Activated T-cell treated with anti-CD3 and anti-CD28 coated beads for 1 hour (primary cell): ENCODE results near the gene MBTPS1.

ENCODE experiments used
- DNase-seq: peaks from one replicate; pipeline ENCODE4 v3.0.0-alpha.2; 2020; ENCODE audit warnings: low read depth

Gene MBTPS1

GRCh38 chr16:84074721-84075120, 42.0 kb downstream of the MBTPS1 start:
- DNase-seq: no peak

- no peak for DNase-seq
Measured at GRCh38 chr16:84072014-84072413, 44.7 kb downstream of the MBTPS1 start.

GRCh38 chr16:84071121-84071520, 45.6 kb downstream of the MBTPS1 start:
- DNase-seq: no peak

GRCh38 chr16:84069540-84069939, 47.2 kb downstream of the MBTPS1 start:
- no peak for DNase-seq

- no peak for DNase-seq
Measured at GRCh38 chr16:84068783-84069462, 47.8 kb downstream of the MBTPS1 start.

- no peak for DNase-seq
Measured at GRCh38 chr16:84068041-84068440, 48.7 kb downstream of the MBTPS1 start.

GRCh38 chr16:84067640-84068039, 49.1 kb downstream of the MBTPS1 start:
- DNase-seq: no peak

- DNase-seq: no peak
Measured at GRCh38 chr16:84065536-84066132, 51.1 kb downstream of the MBTPS1 start.

GRCh38 chr16:84063980-84064379, 52.8 kb downstream of the MBTPS1 start:
- no peak for DNase-seq

GRCh38 chr16:84062734-84063640, 53.8 kb downstream of the MBTPS1 start:
- peak; percentile 55 for DNase-seq

GRCh38 chr16:84061236-84061819, 55.4 kb downstream of the MBTPS1 start:
- no peak for DNase-seq

GRCh38 chr16:84059946-84060901, 56.5 kb downstream of the MBTPS1 start:
- no peak for DNase-seq

- DNase-seq: no peak
Measured at GRCh38 chr16:84059111-84059510, 57.6 kb downstream of the MBTPS1 start.

GRCh38 chr16:84058664-84059063, 58.1 kb downstream of the MBTPS1 start:
- no peak for DNase-seq

- DNase-seq: no peak
Measured at GRCh38 chr16:84058211-84058610, 58.5 kb downstream of the MBTPS1 start.

GRCh38 chr16:84056933-84057332, 59.8 kb downstream of the MBTPS1 start:
- no peak for DNase-seq

GRCh38 chr16:84055801-84056634, 60.7 kb downstream of the MBTPS1 start:
- DNase-seq: no peak

- no peak for DNase-seq
Measured at GRCh38 chr16:84055366-84055765, 61.4 kb downstream of the MBTPS1 start.

GRCh38 chr16:84054916-84055315, 61.8 kb downstream of the MBTPS1 start:
- DNase-seq: no peak

GRCh38 chr16:84054271-84054670, 62.5 kb downstream of the MBTPS1 start:
- DNase-seq: no peak
